Mesothelial cell of epicardium (in vitro differentiated cells): ENCODE measurements around the gene RYR1. TPM values are rescaled to one million over a fixed set of nuclear protein-coding genes. Genes with fewer than 3 reads are reported as not detected.

Experiments
- DNase-seq, 2 experiments: peaks; one replicate each; pipeline ENCODE4 v3.0.0; 2021; ENCODE audit warnings: low spot score in 2 of 2; ENCODE audit not compliant: unreplicated experiment in 2 of 2
- H3K27ac Mint-ChIP-seq: 2 replicates; pipeline ENCODE4 v1.8.0; 2021; ENCODE audit warnings: mixed read lengths
- H3K27me3 Mint-ChIP-seq: 2 replicates; pipeline ENCODE4 v1.8.0; 2021; ENCODE audit warnings: low read depth, mixed read lengths
- H3K36me3 Mint-ChIP-seq: 2 replicates; pipeline ENCODE4 v1.8.0; 2021; ENCODE audit warnings: mixed read lengths
- H3K4me1 Mint-ChIP-seq: 2 replicates; pipeline ENCODE4 v1.8.0; 2021; ENCODE audit warnings: mixed read lengths
- H3K4me3 Mint-ChIP-seq: 2 replicates; pipeline ENCODE4 v1.8.0; 2021; ENCODE audit warnings: mild to moderate bottlenecking, moderate library complexity, mixed read lengths
- H3K9me3 Mint-ChIP-seq: 2 replicates; pipeline ENCODE4 v1.8.0; 2021; ENCODE audit warnings: mixed read lengths
- total RNA-seq: library from RNA; stranded (reverse); gene quantifications from 3 replicates; pipeline ENCODE4 v1.2.1, GENCODE V29; 2021
- TF ChIP-seq, protein P1 (sequence below): fragments of 200-600 bp; sonication (generic); IDR thresholded peaks from one replicate; pipeline ENCODE4 v1.5.0; 2021; ENCODE audit warnings: antibody characterized with exemption; ENCODE audit not compliant: unreplicated experiment

Gene RYR1
- total RNA-seq, 1 donor from 2014 or later = 0.27 TPM

DNA sequence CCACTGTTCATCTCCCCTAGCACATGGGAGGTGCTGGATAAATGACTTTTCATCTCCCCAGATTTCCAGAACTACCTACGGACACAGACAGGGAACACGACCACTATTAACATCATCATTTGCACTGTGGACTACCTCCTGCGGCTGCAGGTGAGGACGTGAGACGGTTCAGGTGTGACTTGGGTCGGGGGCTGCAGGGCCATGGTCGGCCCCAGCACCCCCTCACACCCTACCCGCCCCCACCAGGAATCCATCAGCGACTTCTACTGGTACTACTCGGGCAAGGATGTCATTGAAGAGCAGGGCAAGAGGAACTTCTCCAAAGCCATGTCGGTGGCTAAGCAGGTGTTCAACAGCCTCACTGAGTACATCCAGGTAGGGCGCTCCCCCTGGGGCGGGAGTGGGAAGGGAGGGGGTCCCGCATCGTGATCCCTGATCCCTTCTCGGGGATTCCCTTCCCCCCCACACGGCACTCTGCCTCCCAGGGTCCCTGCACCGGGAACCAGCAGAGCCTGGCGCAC lies 109.9 kb downstream of the RYR1 start:
- Mint-ChIP-seq H3K4me1 (peaks cover 17% of the 10 kb centered on the region), H3K27ac (no peak overlapping the region), H3K9me3 (no peaks in the 10 kb centered on the region), H3K4me3 (no peak overlapping the region), H3K36me3 (no peaks in the 10 kb centered on the region), H3K27me3 (no peaks in the 10 kb centered on the region)
- TF ChIP-seq, protein P1, sequence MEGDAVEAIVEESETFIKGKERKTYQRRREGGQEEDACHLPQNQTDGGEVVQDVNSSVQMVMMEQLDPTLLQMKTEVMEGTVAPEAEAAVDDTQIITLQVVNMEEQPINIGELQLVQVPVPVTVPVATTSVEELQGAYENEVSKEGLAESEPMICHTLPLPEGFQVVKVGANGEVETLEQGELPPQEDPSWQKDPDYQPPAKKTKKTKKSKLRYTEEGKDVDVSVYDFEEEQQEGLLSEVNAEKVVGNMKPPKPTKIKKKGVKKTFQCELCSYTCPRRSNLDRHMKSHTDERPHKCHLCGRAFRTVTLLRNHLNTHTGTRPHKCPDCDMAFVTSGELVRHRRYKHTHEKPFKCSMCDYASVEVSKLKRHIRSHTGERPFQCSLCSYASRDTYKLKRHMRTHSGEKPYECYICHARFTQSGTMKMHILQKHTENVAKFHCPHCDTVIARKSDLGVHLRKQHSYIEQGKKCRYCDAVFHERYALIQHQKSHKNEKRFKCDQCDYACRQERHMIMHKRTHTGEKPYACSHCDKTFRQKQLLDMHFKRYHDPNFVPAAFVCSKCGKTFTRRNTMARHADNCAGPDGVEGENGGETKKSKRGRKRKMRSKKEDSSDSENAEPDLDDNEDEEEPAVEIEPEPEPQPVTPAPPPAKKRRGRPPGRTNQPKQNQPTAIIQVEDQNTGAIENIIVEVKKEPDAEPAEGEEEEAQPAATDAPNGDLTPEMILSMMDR = no peak
- no peak for DNase-seq

GRCh38 chr19:38543807-38544568 lies 110.5 kb downstream of the RYR1 start:
- no peaks in the 10 kb centered on the region for H3K9me3 Mint-ChIP-seq
- no peak for DNase-seq
- TF ChIP-seq, protein P1 = no peak
- H3K4me3 Mint-ChIP-seq = no peak overlapping the region
- no peak overlapping the region for H3K27ac Mint-ChIP-seq
- peaks cover 10% of the 10 kb centered on the region for H3K4me1 Mint-ChIP-seq
- no peaks in the 10 kb centered on the region for H3K36me3 Mint-ChIP-seq
- no peaks in the 10 kb centered on the region for H3K27me3 Mint-ChIP-seq

- H3K36me3 Mint-ChIP-seq = no peaks in the 10 kb centered on the region
- H3K27ac Mint-ChIP-seq = no peak overlapping the region
- H3K4me3 Mint-ChIP-seq = no peak overlapping the region
- TF ChIP-seq, protein P1 = peak; percentile 16
- no peak for DNase-seq
- H3K27me3 Mint-ChIP-seq = no peaks in the 10 kb centered on the region
- peaks cover 5% of the 10 kb centered on the region for H3K4me1 Mint-ChIP-seq
- H3K9me3 Mint-ChIP-seq = no peaks in the 10 kb centered on the region
These were observed 111.3 kb downstream of the RYR1 start for GRCh38 chr19:38544569-38545315.

DNA sequence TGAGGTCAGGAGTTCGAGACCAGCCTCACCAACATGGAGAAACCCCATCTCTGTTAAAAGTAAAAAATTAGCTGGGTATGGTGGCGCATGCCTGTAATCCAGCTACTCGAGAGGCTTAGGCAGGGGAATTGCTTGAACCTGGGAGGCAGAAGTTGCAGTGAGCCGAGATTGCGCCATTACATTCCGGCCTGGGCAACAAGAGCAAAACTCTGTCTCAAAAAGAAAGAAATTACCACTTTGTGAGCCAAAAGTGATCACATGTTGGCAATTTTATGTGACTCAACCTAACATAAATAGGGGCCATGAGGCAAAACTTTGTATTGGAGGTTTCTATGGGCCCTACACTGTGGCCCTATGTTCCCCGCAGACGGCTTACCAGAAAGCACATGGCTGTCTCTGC lies 112.1 kb downstream of the RYR1 start:
- Mint-ChIP-seq H3K27ac (no peak overlapping the region), H3K4me1 (peaks cover 5% of the 10 kb centered on the region), H3K9me3 (no peaks in the 10 kb centered on the region), H3K27me3 (no peaks in the 10 kb centered on the region), H3K36me3 (no peaks in the 10 kb centered on the region), H3K4me3 (no peak overlapping the region)
- TF ChIP-seq, protein P1 = no peak
- DNase-seq = no peak

GRCh38 chr19:38547421-38547820 lies 113.9 kb downstream of the RYR1 start:
- H3K27me3 Mint-ChIP-seq = no peaks in the 10 kb centered on the region
- no peaks in the 10 kb centered on the region for H3K9me3 Mint-ChIP-seq
- H3K4me1 Mint-ChIP-seq = peaks cover 5% of the 10 kb centered on the region
- no peak overlapping the region for H3K4me3 Mint-ChIP-seq
- no peaks in the 10 kb centered on the region for H3K36me3 Mint-ChIP-seq
- TF ChIP-seq, protein P1 = no peak
- DNase-seq = no peak
- no peak overlapping the region for H3K27ac Mint-ChIP-seq
